ENCODE results near the gene AK1. TPM values are rescaled to one million over a fixed set of nuclear protein-coding genes. Genes with fewer than 3 reads are reported as not detected.

The AK1 gene
- total and polyA plus RNA-seq, 2 of the 13 experiments (the other 11 are each of a cell fraction or from before 2014, with no cell fraction given), result 19.1 to 32.8 TPM

GRCh38 chr9:127897193-127897692 lies 19.8 kb upstream of the AK1 start (continued):
- TF ChIP-seq KLF12 (CRISPR knock-in tag; IDR thresholded peaks at IDR 0.05; ENCODE audit: borderline replicate concordance), result no peak
- TF ChIP-seq, protein P1, sequence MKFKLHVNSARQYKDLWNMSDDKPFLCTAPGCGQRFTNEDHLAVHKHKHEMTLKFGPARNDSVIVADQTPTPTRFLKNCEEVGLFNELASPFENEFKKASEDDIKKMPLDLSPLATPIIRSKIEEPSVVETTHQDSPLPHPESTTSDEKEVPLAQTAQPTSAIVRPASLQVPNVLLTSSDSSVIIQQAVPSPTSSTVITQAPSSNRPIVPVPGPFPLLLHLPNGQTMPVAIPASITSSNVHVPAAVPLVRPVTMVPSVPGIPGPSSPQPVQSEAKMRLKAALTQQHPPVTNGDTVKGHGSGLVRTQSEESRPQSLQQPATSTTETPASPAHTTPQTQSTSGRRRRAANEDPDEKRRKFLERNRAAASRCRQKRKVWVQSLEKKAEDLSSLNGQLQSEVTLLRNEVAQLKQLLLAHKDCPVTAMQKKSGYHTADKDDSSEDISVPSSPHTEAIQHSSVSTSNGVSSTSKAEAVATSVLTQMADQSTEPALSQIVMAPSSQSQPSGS (CRISPR knock-in tag; IDR thresholded peaks at IDR 0.05), result peak; percentile 49
- TF ChIP-seq SOX6 (IDR thresholded peaks at IDR 0.05), result no peak
- TF ChIP-seq SOX6 (CRISPR knock-in tag; IDR thresholded peaks at IDR 0.05), result peak; percentile 64
- 0 out of 2 replicates have a peak, but pooled peaks have one; percentile 41 for TF ChIP-seq KLF15 (CRISPR knock-in tag; IDR thresholded peaks at IDR 0.05; ENCODE audit: borderline replicate concordance)
- peak; percentile 64 for TF ChIP-seq HNF4A (CRISPR knock-in tag; IDR thresholded peaks at IDR 0.05)
- TF ChIP-seq ZNF563 (CRISPR knock-in tag; IDR thresholded peaks at IDR 0.05), result no peak
- TF ChIP-seq ZNF549 (CRISPR knock-in tag; IDR thresholded peaks at IDR 0.05), result no peak
- TF ChIP-seq DNMT1 (CRISPR knock-in tag; IDR thresholded peaks at IDR 0.05), result no peak
- TF ChIP-seq AHR (CRISPR knock-in tag; IDR thresholded peaks at IDR 0.05), result no peak
- TF ChIP-seq ZC3H4 (CRISPR knock-in tag; IDR thresholded peaks at IDR 0.05; ENCODE audit: borderline replicate concordance), result no peak
- TF ChIP-seq ZNF619 (CRISPR knock-in tag; IDR thresholded peaks at IDR 0.05), result no peak
- no peak for TF ChIP-seq NCOA1 (CRISPR knock-in tag; IDR thresholded peaks at IDR 0.05)
- no peak for TF ChIP-seq RBFOX2 (IDR thresholded peaks at IDR 0.05; ENCODE audit: low read depth, low read length)
- TF ChIP-seq ARNT2 (CRISPR knock-in tag; IDR thresholded peaks at IDR 0.05; ENCODE audit: low read depth), result 0 out of 2 replicates have a peak, but pooled peaks have one; percentile 24
- TF ChIP-seq ZNF7 (CRISPR knock-in tag; IDR thresholded peaks at IDR 0.05), result no peak
- no peak for TF ChIP-seq TCF12 (IDR thresholded peaks at IDR 0.05)
- 0 out of 2 replicates have a peak, but pooled peaks have one; percentile 42 for TF ChIP-seq TCF12 (CRISPR knock-in tag; IDR thresholded peaks at IDR 0.05)
- TF ChIP-seq, protein P2, sequence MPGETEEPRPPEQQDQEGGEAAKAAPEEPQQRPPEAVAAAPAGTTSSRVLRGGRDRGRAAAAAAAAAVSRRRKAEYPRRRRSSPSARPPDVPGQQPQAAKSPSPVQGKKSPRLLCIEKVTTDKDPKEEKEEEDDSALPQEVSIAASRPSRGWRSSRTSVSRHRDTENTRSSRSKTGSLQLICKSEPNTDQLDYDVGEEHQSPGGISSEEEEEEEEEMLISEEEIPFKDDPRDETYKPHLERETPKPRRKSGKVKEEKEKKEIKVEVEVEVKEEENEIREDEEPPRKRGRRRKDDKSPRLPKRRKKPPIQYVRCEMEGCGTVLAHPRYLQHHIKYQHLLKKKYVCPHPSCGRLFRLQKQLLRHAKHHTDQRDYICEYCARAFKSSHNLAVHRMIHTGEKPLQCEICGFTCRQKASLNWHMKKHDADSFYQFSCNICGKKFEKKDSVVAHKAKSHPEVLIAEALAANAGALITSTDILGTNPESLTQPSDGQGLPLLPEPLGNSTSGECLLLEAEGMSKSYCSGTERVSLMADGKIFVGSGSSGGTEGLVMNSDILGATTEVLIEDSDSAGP (CRISPR knock-in tag; IDR thresholded peaks at IDR 0.05; ENCODE audit: borderline replicate concordance), result no peak
- TF ChIP-seq, protein P3, sequence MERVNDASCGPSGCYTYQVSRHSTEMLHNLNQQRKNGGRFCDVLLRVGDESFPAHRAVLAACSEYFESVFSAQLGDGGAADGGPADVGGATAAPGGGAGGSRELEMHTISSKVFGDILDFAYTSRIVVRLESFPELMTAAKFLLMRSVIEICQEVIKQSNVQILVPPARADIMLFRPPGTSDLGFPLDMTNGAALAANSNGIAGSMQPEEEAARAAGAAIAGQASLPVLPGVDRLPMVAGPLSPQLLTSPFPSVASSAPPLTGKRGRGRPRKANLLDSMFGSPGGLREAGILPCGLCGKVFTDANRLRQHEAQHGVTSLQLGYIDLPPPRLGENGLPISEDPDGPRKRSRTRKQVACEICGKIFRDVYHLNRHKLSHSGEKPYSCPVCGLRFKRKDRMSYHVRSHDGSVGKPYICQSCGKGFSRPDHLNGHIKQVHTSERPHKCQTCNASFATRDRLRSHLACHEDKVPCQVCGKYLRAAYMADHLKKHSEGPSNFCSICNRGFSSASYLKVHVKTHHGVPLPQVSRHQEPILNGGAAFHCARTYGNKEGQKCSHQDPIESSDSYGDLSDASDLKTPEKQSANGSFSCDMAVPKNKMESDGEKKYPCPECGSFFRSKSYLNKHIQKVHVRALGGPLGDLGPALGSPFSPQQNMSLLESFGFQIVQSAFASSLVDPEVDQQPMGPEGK (CRISPR knock-in tag; IDR thresholded peaks at IDR 0.05), result peak; percentile 96
- no peak for TF ChIP-seq POGZ (CRISPR knock-in tag; IDR thresholded peaks at IDR 0.05)
- no peak for TF ChIP-seq ZNF510 (CRISPR knock-in tag; IDR thresholded peaks at IDR 0.05; ENCODE audit: low read depth)
- TF ChIP-seq KLF11 (CRISPR knock-in tag; IDR thresholded peaks at IDR 0.05), result no peak
- TF ChIP-seq ZSCAN9 (CRISPR knock-in tag; IDR thresholded peaks at IDR 0.05; ENCODE audit: borderline replicate concordance), result no peak; the same call in none of the 2 replicates
- no peak for TF ChIP-seq SMARCC2 (IDR thresholded peaks at IDR 0.05)
- TF ChIP-seq NFE2L2 (IDR thresholded peaks at IDR 0.05; ENCODE audit: low read length), result no peak

Measured in HepG2 (cell line).